GM18951 (cell line): ENCODE results near the gene NPEPL1.
"Not testable (repeated sequence)": the region's sequence is repeated elsewhere in the genome, so short reads cannot be mapped to it uniquely, and the experiment has no call there.

ENCODE experiments used
- POLR2A ChIP-seq: IDR thresholded peaks from 4 replicates; pipeline ENCODE4 v1.6.1; 2011; ENCODE audit warnings: mild to moderate bottlenecking; ENCODE audit not compliant: insufficient read length, insufficient read depth; ENCODE audit errors: extremely low read depth
- in situ Hi-C: fragments of 300-500 bp; cut with MboI; formaldehyde crosslinking; loops from one replicate; pipeline ENCODE4 v1.12.0; 2022; ENCODE audit warnings: low sequenced_read_pairs, mixed read lengths, inconsistent platforms; ENCODE audit not compliant: unreplicated experiment

Gene NPEPL1

DNA sequence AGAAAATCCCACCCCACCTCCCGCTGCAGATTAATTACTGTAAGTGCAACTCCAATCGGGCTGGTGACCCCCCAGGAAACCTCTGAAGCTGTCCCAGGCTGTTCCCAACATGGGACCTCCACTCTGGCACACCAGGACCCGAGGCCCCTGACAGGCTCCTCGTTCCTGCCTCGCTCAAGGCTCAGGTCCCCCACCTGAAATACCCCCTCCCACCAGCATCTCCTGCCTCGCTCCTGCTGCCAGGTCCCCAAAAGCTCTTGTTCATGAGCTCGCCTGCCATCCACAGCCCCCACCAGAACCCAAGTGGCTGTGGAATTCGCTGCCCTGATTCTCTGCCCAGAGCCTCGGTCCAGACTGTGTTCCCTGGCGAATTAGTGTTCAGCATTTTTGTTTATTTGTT, 26.1 kb downstream of the NPEPL1 start:
- in situ Hi-C loops: no loop called here
- TF ChIP-seq POLR2A: no peak

DNA sequence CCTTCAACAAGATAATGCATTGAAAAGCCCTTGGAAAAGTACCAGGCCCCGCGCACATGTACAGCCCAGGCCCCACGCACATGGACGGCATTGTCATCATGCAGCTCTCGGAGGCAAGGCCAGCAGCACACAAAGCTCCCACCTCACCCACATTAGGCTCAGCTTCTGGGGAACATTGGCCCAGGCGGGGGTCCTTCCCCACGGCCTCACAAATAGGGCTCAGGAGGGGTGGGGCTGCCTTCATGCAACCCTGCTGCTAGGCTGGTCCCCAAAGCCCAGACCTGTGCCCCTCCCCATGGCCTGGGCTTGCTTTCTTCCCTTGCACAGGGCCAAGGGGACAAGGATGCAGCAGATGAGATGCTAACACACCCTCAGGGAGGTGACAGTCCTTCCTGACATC, 26.7 kb downstream of the NPEPL1 start:
- in situ Hi-C loops: no loop called here
- no peak for TF ChIP-seq POLR2A

DNA sequence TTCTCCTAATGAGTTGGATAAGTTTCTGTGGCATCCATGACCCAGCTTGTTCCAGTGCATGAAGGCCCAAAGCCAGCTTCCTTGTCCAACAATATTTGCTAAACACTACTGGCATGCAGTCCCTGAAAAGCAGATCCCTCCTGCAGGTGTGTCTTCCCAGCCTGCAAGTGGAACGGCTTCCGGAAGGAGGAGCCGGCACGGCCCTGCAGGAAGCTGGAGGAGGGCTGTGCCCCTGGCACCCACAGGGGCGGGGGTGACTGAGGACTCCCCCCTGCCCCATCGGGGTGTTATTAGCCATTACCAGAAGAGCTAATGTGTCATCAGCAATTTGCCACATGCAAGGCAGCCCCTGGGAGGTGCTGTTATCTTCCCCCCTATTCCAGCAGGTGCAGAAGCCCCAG, 27.4 kb downstream of the NPEPL1 start:
- TF ChIP-seq POLR2A: no peak
- in situ Hi-C loops: no loop called here

DNA sequence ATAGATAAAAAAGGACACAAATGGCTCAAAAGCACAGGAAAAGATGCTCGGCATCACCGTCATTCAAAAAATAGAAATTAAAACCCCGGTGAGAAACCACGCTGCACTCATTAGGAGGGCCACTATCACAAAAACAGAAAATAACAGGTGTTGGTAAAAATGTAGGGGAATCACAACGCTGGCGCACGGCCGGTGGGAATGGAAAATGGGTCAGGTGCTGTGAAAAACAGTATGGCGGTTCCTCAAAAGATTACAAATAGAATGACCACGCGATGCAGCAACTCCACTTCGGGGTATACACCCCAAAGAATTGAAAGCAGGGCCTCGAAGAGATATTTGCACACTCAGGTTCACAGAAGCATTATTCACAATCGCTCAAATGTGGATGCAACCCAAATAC, 28.3 kb downstream of the NPEPL1 start:
- in situ Hi-C loops: no loop called here

DNA sequence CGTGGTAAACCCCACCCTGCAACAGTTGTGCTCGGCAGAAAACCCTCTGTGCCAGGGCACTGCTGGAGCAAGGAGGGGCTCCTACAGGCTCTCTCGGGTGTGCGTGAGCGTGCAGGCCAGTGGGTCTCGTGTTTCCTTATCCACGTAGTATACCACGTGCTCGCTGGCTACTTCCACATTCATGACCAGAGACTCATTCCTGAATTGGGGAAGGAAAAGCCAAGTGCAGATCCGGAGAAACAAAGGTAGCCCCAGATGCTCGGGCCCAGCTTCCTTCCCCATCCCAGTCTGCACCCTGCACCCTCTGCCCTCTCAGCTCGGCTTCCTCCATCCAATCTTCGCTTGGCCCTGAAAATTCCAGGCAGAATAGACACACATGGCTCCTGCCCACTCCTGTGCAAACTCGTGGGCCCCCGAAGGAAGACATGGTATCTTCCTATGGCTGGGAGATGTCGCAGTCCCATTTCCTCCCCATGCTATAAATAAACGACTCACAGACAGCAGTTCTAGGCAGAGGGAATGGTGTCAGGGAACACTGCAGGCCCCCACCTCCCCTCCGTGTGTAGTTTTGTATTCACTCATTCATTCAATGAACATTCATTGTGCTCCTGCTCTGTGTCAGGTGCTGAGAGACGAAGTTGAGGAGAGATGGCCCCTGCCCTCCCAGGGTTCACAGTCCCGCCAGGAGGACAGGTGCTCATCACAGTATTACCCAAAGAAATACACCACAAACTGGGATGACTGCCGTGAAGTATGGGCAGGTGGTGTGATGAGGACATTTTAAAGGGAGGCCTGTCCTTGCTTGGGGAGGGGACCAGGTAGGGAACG, 29.6 kb downstream of the NPEPL1 start:
- TF ChIP-seq POLR2A: no peak
- in situ Hi-C loops: no loop called here

More for the DNA sequence above, 28.3 kb downstream of the NPEPL1 start:
- no peak for TF ChIP-seq POLR2A

DNA sequence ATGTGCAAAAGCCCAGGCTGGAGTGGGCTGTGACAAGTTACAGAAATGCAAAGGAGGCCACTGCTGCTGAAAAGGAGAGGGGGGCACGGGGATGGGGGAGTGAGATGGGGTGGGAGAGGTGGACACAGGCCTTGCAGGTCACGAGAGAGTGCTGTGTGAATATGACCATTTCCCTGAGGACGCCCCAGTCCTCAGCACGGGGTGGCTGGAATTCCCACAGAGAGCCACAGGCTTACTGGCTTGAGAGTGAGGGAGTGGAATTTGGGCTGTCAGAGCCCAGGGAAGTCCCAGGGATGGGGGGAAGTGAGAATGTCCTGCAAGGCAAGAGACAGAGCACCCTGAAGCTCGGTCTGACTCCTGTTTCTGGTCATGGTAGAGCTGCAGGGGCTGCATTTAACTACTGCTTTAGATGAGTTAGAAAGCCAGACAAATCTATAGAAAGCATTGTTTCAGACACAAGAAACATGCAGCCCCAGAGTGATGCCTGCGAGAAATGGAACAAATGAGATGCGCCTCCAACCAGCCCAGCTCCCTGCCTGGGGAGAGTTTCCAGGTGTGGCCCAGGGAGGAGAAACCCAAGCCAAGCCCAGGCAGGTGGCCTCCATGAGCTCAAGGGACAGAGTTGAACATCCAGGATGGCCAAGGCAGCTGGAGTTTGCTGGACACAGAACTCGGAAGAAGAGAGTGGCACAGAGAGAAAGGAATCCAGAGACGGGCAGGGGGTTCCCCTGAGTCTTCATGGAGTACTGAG, 30.5 kb downstream of the NPEPL1 start:
- in situ Hi-C loops: no loop called here
- no peak for TF ChIP-seq POLR2A

DNA sequence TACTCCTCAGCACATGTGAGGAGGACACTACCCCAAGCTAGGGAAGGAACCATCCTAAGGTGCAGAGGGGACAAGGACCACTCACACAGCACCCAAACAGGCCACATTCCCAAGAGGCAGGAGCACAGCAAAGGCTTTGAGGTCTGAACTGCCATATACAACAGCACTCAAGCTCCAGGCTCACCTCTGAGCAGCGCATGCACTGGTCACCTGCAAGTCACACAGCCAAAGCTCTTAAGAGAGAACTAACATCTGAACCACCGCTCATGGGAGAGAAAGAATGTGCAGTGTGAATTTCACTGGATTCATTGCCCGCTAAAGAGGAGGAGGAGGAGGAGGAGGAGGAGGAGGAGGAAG, 31.0 kb downstream of the NPEPL1 start:
- in situ Hi-C loops: no loop called here
- TF ChIP-seq POLR2A: no peak

DNA sequence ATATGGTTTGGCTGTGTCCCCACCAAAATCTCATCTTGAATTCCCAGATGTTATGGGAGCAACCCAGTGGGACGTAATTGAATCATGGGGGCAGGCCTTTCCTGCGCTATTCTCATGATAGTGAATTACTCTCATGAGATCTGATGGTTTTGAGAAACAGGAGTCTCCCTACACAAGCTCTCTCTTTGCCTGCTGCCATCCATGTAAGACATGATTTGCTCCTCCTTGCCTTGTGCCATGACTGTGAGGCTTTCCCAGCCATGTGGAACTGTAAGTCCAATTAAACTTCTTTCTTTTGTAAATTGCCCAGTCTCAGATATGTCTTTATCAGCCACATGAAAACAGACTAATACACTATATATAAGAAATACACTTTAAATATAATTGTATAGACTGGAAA, 33.6 kb downstream of the NPEPL1 start:
- in situ Hi-C loops: not testable (repeated sequence)

DNA sequence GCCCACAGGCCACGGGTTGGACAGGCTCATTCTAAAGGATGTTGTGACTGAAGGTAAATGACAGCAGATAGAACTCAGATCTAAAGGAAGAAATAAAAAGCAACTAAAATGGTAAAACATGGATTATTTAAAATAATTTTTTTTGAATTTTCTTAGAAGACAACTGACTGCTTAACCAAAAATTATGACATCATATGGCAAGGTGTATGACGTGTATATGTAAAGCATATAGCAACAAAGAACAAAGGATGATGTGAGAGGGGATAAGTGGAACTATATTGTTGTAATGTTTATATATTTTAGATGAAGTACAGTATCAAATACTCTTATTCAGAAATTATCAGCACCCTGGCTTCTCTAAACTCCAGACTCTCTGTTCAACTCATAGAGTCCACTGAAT, 38.6 kb downstream of the NPEPL1 start:
- in situ Hi-C loops: no loop called here

DNA sequence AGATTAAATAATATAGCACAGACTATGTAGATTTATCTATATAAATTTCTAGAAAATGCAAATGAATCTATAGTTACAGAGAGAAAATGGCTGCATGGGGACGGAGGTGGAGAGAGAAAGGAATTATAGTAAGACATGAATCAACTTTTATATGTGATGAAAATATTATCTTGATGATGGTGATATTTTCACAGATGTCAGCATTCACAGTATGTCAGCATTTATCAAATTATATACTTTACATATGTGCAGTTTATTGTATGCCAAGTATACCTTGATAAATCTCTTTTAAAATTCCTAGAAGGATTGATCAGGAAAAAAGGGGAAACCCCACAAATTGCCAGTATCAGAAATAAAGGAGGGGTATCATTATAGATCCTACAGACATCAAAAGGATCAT, 44.6 kb downstream of the NPEPL1 start:
- TF ChIP-seq POLR2A: no peak
- in situ Hi-C loops: no loop called here

More for the DNA sequence above, 38.6 kb downstream of the NPEPL1 start:
- TF ChIP-seq POLR2A: no peak

DNA sequence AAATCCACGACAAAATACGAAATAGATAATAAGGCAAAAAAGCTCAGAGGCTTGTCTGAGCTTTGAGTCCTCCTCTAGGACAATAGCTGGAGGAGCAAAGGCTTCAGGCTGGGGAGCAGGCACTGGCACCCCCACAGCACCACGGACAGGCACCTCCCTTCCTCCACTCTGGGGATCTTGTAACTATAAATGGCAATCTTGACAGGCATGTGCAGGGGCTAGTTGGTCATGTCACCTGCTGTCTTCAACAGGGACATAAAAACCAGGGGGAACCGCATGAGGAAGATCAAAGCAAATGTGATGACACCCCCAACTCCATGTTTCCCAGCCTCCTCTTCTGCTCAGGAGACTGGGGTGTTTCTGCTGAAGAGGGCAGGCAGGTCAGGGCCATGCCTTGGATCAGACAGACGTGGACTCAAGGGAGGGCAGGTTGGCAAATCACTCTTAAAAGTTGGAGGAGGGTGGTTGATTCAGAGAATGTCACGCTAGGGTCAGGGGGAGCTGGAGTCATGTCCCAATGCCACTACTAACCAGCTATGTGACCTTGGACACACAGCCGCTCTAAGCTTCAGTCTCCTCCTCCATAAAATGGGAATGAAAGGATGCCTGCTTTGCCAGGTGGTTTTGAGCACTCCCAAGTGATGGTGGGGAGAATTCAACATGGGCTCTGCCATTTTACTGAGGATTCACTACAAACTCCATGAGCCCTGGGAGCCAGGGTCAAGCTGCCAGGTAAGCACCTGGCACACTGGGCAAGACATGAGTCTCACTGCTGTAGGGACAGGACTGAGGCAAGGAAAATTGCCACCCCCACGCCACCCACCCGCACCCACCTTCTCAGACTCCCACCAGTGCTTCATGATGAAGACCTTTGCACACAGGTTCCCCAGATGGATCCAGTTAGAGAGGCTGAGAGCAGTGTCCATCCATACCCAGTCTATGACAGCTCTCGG, 48.0 kb downstream of the NPEPL1 start:
- no peak for TF ChIP-seq POLR2A
- in situ Hi-C loops: no loop called here

DNA sequence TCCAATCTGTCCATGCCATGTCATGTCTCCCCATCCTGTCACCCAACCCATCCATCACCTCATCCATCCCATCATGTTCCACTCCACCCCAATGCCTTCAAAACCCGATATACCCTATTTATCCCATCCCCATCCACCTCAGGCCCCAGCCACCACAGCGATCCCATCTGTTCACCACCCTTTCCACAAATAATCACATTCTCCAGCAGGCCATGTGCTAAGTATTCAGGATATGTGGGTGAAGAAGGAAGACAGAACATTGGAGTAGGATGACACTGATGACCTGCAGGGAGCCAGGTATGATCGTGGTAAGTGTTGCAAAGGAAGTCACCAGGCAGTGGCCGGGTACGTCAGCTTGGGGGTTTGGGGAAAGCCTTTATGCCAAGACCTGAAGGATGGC, 48.8 kb downstream of the NPEPL1 start:
- in situ Hi-C loops: no loop called here

More for the DNA sequence above, 48.8 kb downstream of the NPEPL1 start:
- no peak for TF ChIP-seq POLR2A
